Activated CD4-positive, alpha-beta T cell treated with anti-CD3 and anti-CD28 coated beads, Interleukin-2, amount 50 U/mL, for 4 hours (primary cell): ENCODE results near the gene KDM3B.
A peak's percentile ranks its signal among the peaks of the same experiment; 100 is the strongest.
"Not testable (repeated sequence)": the region's sequence is repeated elsewhere in the genome, so short reads cannot be mapped to it uniquely, and the experiment has no call there.

Experiments
- DNase-seq, 2 experiments: peaks; one replicate each; pipeline ENCODE4 v3.0.0-alpha.2; 2020

Gene KDM3B, protein sequence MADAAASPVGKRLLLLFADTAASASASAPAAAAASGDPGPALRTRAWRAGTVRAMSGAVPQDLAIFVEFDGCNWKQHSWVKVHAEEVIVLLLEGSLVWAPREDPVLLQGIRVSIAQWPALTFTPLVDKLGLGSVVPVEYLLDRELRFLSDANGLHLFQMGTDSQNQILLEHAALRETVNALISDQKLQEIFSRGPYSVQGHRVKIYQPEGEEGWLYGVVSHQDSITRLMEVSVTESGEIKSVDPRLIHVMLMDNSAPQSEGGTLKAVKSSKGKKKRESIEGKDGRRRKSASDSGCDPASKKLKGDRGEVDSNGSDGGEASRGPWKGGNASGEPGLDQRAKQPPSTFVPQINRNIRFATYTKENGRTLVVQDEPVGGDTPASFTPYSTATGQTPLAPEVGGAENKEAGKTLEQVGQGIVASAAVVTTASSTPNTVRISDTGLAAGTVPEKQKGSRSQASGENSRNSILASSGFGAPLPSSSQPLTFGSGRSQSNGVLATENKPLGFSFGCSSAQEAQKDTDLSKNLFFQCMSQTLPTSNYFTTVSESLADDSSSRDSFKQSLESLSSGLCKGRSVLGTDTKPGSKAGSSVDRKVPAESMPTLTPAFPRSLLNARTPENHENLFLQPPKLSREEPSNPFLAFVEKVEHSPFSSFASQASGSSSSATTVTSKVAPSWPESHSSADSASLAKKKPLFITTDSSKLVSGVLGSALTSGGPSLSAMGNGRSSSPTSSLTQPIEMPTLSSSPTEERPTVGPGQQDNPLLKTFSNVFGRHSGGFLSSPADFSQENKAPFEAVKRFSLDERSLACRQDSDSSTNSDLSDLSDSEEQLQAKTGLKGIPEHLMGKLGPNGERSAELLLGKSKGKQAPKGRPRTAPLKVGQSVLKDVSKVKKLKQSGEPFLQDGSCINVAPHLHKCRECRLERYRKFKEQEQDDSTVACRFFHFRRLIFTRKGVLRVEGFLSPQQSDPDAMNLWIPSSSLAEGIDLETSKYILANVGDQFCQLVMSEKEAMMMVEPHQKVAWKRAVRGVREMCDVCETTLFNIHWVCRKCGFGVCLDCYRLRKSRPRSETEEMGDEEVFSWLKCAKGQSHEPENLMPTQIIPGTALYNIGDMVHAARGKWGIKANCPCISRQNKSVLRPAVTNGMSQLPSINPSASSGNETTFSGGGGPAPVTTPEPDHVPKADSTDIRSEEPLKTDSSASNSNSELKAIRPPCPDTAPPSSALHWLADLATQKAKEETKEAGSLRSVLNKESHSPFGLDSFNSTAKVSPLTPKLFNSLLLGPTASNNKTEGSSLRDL (N-terminal part only)

DNA sequence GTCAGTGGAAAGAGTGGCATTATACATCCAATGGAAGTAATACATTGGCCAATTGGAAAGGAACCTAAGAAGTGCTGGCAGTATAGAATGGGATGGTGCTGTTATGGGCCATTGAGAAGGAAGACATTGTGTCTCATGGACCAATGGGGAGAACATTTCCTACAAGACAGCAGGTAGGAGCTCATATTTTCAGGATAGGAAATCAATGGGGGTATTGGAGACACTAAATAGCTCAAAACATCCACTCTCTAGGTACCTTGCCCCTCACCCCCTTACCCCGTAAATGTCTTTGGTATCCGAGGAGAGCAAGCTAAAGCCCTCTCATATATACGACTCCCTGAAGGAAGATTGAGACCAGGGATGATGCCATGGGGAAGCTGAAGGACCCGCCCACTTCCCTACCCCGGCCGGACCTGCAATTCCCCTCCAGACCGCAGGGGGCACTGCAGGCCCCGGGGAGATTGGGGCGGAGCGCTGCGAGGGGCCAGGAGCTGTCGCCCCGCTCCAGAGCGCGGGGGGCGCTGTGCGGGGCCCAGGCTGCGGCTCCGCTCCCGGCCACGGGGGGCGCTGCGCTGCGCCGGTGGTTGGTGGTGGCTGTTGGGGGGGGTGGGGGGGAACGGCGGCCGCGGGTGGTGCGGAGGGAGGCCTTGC lies at the start of gene KDM3B:
Gene KDM3B (plus strand): TSS at position 615 of the 651 bp plus-strand sequence. CDS start 111 bp downstream, outside the sequence.
- DNase-seq: peak; percentile 85 to 86

DNA sequence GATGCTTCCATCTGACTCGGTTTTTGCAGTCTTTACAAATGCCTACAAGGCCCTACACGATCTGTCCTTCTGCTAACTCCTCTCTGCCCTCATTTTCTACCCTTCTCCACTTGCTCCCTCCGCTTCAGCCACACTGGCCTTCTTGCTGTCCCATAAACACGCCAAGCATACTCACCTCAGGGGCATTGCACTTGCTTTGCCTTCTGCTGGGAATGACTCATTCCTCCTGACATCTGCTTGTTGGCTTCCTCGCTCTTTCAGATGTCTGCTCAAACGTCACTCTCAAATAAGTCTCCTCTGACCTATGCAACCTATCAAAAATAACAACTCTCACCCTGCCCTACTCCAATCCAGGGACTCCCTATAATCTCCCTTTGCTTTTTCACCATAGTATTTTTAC lies 49.1 kb upstream of the KDM3B start:
- DNase-seq: no peak

DNA sequence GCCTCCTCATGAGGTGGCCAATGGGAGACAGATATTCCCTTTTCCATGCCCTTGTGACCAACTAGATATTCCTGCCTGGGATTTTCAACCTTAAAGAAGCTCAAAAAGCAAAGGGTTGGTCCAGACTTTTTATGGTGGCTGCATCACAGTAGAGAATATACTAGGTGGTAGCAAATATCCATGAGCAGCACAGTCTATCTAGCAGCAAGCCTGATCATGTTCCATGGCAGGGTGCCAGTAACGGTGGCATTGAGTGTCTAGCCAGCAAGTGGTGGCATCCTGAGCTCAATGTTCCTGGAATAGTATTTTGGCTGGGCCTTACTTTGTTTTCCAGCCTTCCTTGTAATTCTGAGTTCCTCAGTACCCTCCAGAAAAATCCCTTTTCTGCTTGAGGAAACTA lies 46.7 kb upstream of the KDM3B start:
- DNase-seq: no peak

DNA sequence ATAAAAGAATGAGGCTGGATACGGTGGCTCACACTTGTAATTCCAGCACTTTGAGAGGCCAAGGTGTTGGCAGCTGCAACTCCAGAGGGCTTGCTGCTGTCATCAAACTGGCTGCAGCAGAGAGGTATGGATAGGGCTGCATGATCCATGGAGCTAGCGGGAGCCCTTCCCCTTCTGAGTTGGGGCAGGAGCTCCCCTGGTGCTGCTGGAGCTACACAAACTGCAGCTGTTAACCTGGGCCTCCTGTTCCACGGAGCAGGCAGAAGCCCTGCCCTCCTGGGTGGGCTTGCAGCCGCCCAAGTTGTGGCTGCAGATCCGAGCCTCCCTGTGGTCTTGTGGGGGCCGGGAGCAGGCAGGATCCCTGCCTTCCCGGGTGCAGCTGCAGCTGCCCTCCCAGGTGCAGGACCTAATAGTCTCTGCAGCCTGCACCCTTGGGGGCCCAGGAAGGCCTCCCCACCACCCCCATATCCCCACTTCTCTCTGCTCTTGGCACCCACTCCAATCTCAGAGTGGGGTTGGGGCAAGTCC lies 36.7 kb upstream of the KDM3B start:
- DNase-seq: no peak

GRCh38 chr5:138316355-138316754 lies 36.1 kb upstream of the KDM3B start:
- DNase-seq: no peak

- DNase-seq: not testable (repeated sequence)
Measured at GRCh38 chr5:138318211-138318610, 34.3 kb upstream of the KDM3B start.

- DNase-seq: no peak
Measured at GRCh38 chr5:138330813-138331448, 21.6 kb upstream of the KDM3B start.

- peak; percentile 96 for DNase-seq
Measured at GRCh38 chr5:138331449-138332368, 20.8 kb upstream of the KDM3B start, which contains the start of gene CDC25C. Gene CDC25C (minus strand): TSS chr5:138331804. CDS start chr5:138331180, 624 bp downstream.

DNA sequence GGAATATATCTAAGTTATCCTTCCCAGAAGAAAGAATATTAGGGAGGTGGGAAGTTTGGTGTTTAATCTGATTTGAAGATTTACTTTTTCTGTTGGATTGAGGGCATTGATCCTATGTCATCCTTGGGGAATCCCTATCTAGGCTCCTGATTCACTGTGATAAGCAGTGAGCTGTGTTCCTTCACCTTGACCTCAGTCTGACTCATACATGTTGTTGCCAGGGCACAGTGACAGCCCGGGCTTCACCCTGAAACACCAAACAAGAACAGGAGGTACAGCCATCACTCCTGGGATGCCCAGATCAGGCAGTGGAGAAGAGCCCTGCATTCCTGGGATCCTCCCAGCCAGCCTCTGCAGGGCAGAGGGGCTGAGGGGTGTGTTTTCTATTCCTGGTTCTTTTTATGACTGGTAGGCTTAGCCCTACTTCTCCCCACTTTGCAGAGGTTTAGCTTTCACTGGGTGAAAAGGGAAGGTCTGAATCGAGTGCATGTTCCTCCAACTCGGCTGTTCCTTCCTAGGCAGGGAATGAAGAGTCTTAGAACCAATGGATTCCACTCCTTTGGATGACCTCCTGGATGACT lies 17.5 kb upstream of the KDM3B start:
- DNase-seq: no peak

DNA sequence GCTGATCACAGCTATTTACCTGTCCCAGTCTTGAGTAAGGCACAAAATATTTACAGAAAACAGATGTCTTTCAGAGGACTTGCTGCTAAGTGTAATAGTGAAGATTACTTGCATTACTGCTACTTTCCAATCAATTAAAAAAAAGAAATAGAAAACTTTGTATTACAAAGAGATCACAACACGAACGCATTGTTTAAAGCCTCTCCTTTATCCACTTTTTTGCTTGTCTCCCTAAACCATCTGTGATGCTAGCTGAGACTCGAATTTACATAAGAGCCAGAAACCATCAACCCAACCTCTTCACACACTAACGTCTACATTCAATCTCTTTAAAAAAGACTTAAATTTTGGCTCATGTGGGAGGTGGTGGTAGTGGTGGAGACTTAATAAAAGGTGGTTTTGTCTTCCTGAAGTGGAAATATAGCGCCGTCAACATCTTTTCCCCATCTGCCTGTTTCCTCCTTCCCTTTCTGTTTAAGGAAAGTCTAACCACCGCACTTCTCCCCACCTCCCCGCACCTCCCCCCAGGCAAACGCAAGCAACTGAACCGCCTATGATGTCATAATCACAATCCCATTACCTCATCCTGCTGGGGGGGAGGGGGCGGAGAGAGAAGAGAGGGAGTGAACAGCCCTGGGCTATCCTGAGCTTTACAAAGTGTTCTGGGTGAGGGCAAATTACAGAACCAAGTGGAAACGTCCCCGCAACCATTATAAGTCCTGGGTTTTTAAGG lies 15.4 kb upstream of the KDM3B start:
- DNase-seq: peak in 1 of 2 experiments; percentile 67

DNA sequence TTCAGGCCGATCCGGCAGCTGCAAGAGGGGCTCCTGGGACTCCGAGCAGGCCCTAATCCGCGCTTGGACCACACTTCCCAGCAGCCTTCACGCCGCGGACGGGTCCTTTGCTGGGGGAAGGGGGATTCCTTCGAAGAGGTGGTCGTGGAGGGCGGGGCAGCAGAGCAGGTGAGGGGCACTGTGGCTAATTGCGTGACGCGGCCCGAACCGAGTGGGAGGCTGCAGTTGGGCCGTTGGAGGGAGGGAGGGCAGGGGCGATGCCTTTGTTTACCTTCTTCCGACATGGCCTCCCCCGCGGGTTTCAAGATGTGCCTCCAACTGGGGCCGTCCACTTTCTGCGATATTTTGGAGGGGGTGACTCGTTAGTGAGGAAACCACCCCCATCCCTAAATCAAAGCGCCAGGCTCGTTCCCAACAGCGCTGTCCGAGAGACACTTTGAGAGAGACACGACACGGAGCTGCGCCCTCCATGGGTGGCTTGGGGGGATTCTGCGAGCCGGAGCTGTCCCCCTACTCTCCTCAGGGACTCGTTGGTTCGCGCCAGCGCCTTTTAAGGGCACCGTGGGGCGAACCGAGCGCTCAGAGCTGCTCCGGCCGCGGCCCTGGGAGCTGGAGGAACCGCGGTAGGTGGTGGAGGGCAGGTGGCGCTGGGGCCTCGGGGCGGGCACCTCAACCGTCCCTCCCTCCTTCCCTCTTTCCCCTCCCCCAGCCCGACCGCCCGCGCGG lies 14.6 kb upstream of the KDM3B start, which contains the start of gene FAM53C:
Gene FAM53C (plus strand): TSS at position 582 of the 726 bp plus-strand sequence. CDS start 3,070 bp downstream, outside the sequence.
- DNase-seq: peak; percentile 88 to 89

GRCh38 chr5:138338411-138339090 lies 13.9 kb upstream of the KDM3B start:
- DNase-seq: no peak

- DNase-seq: no peak
Measured at GRCh38 chr5:138339091-138339456, 13.4 kb upstream of the KDM3B start.

GRCh38 chr5:138339464-138339863 lies 13.0 kb upstream of the KDM3B start:
- DNase-seq: no peak

GRCh38 chr5:138340008-138340407 lies 12.5 kb upstream of the KDM3B start:
- no peak for DNase-seq

- no peak for DNase-seq
Measured at GRCh38 chr5:138344887-138345622, 7.4 kb upstream of the KDM3B start.

DNA sequence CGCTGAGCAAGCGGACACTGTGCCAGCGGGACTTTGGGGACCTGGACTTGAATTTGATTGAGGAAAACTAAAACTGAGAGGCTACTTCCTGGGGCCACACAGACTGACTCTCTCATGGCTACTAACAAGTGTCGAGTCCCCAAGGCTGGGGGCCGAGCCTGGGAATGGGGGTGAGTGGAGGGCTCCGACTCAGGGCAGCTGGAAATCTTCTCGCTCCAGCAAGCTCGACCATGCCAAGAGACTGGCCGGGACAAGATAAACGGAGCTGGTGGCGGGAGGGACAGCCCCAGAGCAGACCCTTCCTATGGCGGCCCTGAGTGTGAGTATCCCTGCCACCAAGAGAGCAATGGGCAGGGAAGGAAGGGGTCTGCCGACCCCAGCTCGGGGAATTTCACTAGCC lies 5.6 kb upstream of the KDM3B start:
- DNase-seq: no peak
